Effector memory CD4-positive, alpha-beta T cell (primary cell): Measurements from ENCODE around the gene LIF.
"Not testable (repeated sequence)": the region's sequence is repeated elsewhere in the genome, so short reads cannot be mapped to it uniquely, and the experiment has no call there.

Source experiments
- DNase-seq, 3 donors: peaks; one replicate each; pipeline ENCODE4 v3.0.0-alpha.2; 2020
- H3K27ac ChIP-seq: 2 replicates; pipeline ENCODE4 v1.7.0; 2013; ENCODE audit warnings: mild to moderate bottlenecking, low read length, moderate library complexity; ENCODE audit not compliant: insufficient read depth, poor library complexity, severe bottlenecking
- H3K27me3 ChIP-seq: replicated peaks from 2 replicates; pipeline ENCODE4 v1.7.0; 2013; ENCODE audit warnings: mild to moderate bottlenecking, low read length; ENCODE audit not compliant: insufficient read depth, control insufficient read depth, poor library complexity, severe bottlenecking
- H3K36me3 ChIP-seq: 2 replicates; pipeline ENCODE4 v1.7.0; 2013; ENCODE audit warnings: mild to moderate bottlenecking, low read length, moderate library complexity; ENCODE audit not compliant: control insufficient read depth, insufficient read depth
- H3K4me1 ChIP-seq: 2 replicates; pipeline ENCODE4 v1.7.0; 2013; ENCODE audit warnings: low read length, mild to moderate bottlenecking; ENCODE audit not compliant: control insufficient read depth, insufficient read depth, poor library complexity, severe bottlenecking
- H3K4me3 ChIP-seq: 2 replicates; pipeline ENCODE4 v1.7.0; 2013; ENCODE audit warnings: low read length, low read depth, mild to moderate bottlenecking; ENCODE audit not compliant: insufficient read depth, poor library complexity, severe bottlenecking
- H3K9me3 ChIP-seq: 2 replicates; pipeline ENCODE4 v1.7.0; 2013; ENCODE audit warnings: mild to moderate bottlenecking, low read length, moderate library complexity; ENCODE audit not compliant: control insufficient read depth

The LIF gene

DNA sequence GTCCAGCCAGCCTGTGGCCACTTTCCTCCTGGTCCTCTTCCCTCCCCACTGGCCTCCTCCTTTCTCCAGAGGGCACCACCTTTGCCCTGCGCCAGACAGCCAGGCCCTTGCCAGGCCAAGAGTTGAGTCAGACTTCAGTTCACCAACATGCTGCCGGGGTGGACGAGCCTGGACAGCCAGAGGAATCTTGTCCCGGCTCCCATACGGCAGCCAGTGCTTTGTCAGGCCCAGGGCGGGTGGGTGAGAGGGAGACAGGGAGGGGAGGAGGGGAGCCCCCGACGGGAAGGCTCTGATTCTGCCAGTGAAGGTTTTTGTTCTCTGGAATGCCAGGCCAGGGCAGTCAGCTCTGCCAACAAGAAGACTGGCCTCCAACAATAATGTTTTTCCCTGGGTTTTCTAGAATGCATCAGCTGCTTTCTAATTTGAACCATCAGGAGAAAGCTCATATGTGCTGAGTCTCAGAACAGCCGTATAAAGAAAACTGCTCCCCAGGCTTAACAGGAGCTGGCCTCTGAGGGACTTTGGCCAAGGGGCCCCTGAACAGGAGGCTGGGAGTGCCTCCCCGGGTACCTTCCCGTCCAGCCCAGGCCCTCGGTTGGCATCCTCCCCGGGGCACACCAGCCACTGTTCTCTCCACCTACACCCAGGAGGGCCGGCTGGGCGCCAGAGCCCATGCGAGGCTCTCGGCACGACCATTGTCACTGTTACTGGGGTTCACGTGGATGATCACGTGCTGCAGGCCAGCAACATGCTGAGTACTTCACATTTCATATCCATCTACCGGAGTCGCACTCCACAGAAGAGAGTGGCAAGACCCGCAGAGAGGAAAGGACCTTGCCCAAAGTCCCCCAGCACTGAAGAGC is 28.6 kb downstream of the LIF start:
- no peaks in the 10 kb centered on the region for H3K9me3 ChIP-seq
- H3K4me1 ChIP-seq, result peaks cover 30% of the 10 kb centered on the region
- no peaks in the 10 kb centered on the region for H3K27me3 ChIP-seq
- no peak for DNase-seq
- H3K4me3 ChIP-seq, result no peak overlapping the region
- no peaks in the 10 kb centered on the region for H3K36me3 ChIP-seq
- no peak overlapping the region for H3K27ac ChIP-seq

DNA sequence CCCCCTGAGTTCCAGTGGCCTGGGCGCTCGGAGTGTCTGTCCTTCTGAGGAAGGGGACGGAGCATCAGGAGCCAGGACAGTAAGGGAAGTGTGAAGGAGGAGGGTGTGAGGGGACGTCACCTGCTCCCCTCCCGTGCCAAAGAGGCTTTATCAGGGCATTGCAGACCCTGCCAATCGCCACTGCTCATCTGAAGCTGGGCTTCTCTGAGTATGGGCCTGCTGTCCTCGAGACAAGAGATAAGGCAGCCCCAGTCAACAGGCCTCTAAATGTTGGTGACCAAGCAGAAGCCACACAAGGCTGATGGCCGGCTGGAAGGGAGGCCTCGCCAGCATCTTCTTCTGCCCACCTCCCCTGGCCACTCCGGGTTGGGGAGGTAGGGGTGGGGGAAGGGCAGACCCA is 29.8 kb downstream of the LIF start:
- no peaks in the 10 kb centered on the region for H3K27me3 ChIP-seq
- no peaks in the 10 kb centered on the region for H3K36me3 ChIP-seq
- DNase-seq, result no peak
- no peak overlapping the region for H3K4me3 ChIP-seq
- H3K27ac ChIP-seq, result no peak overlapping the region
- H3K4me1 ChIP-seq, result peaks cover 27% of the 10 kb centered on the region
- H3K9me3 ChIP-seq, result no peaks in the 10 kb centered on the region

DNA sequence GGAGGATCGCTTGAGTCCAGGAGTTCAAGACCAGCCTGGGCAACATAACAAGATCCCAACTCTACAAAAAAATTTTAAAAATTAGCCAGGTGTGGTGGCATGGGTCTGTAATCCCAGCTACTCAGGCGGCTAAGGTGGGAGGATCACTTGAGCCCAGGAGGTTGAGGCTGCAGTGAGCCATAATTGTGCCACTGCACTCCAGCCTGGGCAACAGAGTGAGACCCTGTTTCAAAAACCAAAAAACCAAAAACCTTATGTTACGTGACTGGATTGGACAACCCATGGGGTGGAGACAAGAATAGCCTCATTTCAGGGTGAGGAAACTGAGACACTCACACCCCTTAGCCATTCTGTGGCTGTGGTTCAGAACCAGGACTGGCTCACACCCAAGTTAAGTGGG is 30.3 kb downstream of the LIF start:
- H3K27me3 ChIP-seq, H3K27ac ChIP-seq, H3K9me3 ChIP-seq, H3K36me3 ChIP-seq, DNase-seq, H3K4me3 ChIP-seq: not testable (repeated sequence)
- H3K4me1 ChIP-seq, result peaks cover 22% of the 10 kb centered on the region

DNA sequence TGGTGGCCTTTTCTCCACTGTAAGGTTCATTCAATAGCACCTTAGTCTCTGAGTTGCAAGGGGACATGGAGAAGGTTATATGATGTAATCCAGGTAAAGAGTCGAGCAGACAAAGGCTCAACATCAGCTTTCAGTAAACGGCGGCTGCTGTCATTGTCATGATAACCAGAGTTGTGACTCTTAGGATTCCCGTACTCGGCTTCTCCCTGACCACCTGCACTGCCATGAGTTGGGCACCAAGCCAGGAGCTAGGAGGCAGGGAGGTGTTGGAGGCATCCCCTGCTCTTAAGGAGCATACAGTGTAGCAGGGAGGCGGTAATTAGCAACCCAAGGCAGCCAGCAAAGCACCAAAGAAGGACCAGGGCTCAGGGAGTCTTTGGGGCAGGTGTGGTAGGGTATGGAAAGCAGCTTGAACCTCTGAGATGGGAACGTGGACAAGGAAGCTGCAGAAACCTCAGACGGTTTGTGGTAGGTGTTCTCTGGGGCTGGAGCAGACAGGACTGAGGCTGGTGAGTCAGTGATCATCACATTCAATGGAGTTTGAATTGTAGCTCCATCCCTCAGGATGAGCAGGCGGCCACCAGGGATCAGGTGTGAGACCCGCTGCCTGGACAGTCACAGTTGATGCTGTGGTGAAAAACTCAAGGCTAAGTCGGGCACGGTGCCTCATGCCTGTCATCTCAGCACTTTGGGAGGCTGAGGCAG is 31.7 kb downstream of the LIF start:
- no peak overlapping the region for H3K27ac ChIP-seq
- H3K9me3 ChIP-seq, result no peaks in the 10 kb centered on the region
- peaks cover 8% of the 10 kb centered on the region for H3K4me1 ChIP-seq
- no peak for DNase-seq
- no peak overlapping the region for H3K4me3 ChIP-seq
- no peaks in the 10 kb centered on the region for H3K36me3 ChIP-seq
- H3K27me3 ChIP-seq, result no peaks in the 10 kb centered on the region

DNA sequence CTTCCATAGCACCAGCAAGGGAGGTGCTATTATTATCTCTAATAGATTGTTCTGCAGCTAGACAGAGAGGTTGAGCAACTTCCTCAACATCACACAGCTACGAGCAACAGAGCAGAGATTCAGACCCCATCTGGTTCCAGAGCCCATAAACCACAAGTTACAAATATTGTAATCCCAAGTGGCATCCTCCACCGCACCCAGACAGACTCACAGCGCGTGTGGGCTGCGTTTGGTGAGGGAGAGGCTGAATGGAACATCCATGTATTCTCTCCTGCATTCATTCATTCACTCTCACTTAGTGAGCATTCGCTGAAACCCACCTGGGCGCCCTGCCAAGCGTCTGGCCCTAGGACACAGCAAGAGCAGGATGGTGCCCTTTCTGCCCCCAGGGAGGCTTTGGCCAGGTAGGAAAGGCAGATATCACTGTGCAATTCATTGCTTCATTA is 33.5 kb downstream of the LIF start:
- no peaks in the 10 kb centered on the region for H3K36me3 ChIP-seq
- no peaks in the 10 kb centered on the region for H3K9me3 ChIP-seq
- H3K27ac ChIP-seq, result no peak overlapping the region
- DNase-seq, result no peak
- no peak overlapping the region for H3K4me3 ChIP-seq
- no peaks in the 10 kb centered on the region for H3K4me1 ChIP-seq
- H3K27me3 ChIP-seq, result no peaks in the 10 kb centered on the region

DNA sequence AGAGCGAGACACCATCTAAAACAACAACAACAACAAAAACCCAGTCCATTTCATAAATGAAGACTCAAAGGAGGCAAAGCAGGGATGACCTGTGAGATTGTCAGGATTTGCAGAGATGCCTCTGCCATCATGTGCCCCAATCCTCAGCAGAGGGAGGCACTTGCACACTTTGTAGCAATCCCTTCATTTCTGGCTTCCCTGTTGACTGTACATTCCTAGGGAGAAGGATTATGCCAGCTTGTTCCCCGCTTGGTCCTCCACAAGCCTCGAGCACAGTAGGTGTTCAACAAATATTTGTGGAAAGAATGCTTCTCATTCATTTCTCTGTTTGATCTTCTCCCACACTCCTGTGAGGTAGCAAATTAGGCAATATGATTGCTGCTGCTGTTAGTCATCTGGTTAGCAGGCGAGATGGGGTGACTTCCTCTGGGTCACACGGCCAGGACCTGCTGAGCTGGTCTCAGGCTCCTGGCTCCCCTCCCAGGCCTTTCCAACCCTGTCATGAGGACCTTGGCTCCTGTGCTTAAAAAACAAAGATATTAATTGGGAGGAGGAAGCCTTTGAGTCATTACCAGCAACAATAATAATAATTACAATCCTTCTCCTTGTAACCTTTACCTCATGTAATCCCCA is 34.1 kb downstream of the LIF start:
- no peak overlapping the region for H3K27ac ChIP-seq
- no peaks in the 10 kb centered on the region for H3K4me1 ChIP-seq
- no peak for DNase-seq

DNA sequence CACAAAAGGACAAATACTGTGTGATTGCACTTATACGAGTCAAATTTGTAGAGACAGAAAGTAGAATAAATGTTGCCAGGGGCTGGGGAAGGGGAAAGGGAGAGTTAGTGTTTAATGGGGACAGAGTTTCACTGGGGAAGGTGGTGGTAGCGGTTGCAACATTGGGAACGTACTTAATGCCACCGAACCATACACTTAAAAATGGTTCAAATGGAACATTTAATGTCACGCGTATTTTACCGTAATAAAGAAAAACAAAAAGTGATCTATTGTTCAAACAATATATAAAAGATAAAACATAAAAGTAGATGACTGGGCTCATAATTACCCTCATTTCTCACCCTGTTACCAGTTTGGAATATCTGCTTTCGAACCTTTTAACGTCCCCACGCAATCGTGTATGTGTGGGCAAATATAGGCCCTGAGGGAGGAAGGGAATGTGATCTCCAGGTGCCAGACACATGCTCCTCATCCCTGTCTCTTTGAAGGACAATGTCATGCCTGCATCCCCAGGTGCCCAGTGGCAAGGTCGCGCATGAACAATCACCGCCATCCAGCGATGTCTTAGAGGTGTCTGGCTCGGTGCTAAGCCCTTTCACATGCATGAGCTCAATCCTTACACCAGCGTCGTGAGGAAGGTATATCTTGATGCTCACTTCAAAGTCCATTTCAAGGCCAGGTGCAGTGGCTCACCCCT is 35.3 kb downstream of the LIF start:
- no peak overlapping the region for H3K4me3 ChIP-seq
- H3K9me3 ChIP-seq, result no peaks in the 10 kb centered on the region
- DNase-seq, result no peak
- H3K36me3 ChIP-seq, result no peaks in the 10 kb centered on the region
- no peaks in the 10 kb centered on the region for H3K4me1 ChIP-seq
- no peak overlapping the region for H3K27ac ChIP-seq
- H3K27me3 ChIP-seq, result no peaks in the 10 kb centered on the region

More for the DNA sequence above, 34.1 kb downstream of the LIF start:
- H3K27me3 ChIP-seq, result no peaks in the 10 kb centered on the region
- no peaks in the 10 kb centered on the region for H3K9me3 ChIP-seq
- H3K4me3 ChIP-seq, result no peak overlapping the region
- no peaks in the 10 kb centered on the region for H3K36me3 ChIP-seq

DNA sequence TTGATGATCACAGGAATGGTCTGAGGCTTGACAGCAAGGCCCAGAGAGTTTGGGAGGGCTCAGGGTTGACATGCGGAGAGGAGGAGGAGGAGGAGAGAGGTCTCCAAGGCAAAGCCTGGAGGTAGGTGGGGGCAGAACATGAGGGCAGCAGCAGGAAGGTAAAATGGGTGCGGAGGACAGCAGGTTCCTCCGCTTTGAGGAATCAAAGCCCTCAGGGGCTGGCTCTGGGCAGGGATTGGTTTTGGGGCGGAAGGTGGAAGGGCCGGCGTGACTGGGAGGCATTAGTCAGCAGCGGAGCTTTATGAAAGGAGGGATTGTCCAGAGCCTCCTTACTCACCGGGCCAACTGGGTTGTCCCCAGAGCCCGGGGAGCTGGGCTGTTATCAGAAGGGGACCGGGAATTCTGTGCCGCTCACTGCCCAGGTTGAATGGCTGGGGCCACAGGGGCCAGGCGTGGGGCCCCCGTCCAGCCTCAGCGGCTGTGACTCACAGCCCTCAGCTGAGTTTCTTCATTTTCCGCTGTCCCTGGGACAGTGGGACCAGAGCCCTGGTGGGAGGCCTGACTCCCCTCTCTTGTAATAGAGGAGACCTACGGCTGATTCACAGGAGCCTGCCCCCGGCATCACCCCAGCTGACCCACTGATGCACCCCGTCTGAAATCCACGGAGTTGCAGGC is 36.2 kb downstream of the LIF start:
- Histone ChIP-seq H3K9me3 (no peaks in the 10 kb centered on the region), H3K4me1 (no peaks in the 10 kb centered on the region), H3K27me3 (no peaks in the 10 kb centered on the region), H3K27ac (no peak overlapping the region), H3K4me3 (no peak overlapping the region), H3K36me3 (no peaks in the 10 kb centered on the region)
- DNase-seq, result no peak

DNA sequence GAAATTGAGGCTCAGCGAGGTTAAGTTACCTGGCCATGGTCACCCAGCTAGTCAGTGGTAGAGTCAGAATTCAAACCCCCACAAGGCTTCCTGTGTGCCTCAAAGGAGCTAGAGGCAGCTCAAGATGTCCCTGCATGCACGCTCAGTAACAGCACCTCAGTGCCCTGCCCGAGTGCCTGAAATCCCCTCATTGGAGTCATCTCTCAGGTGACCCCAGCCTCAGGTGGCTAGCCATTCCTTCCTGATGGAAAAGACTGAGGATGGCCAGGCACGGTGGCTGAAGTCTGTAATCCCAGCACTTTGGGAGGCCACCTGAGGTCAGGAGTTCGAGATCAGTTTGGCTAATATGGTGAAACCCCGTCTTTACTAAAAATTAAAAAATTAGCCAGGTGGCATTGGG is 36.9 kb downstream of the LIF start:
- no peak overlapping the region for H3K4me3 ChIP-seq
- no peaks in the 10 kb centered on the region for H3K9me3 ChIP-seq
- H3K27ac ChIP-seq, result no peak overlapping the region
- DNase-seq, result no peak
- H3K36me3 ChIP-seq, result no peaks in the 10 kb centered on the region
- no peaks in the 10 kb centered on the region for H3K4me1 ChIP-seq
- H3K27me3 ChIP-seq, result no peaks in the 10 kb centered on the region
